Cardiac muscle cell (in vitro differentiated cells and primary cell): ENCODE results near the gene NPAS3. TPM values are rescaled to one million over a fixed set of nuclear protein-coding genes. Genes with fewer than 3 reads are reported as not detected.

Source experiments
- DNase-seq, 2 donors: peaks; one replicate each; pipeline versions ENCODE4 v3.0.0 to v3.0.0-alpha.2; 2010 to 2017; ENCODE audit warnings: low read depth in 1 of 2, low spot score in 1 of 2
- H3K27ac ChIP-seq: fragments of 200-600 bp; sonication (generic); 2 replicates; pipeline ENCODE4 v1.5.1; 2016
- H3K27me3 ChIP-seq: fragments of 200-600 bp; sonication (generic); 2 replicates; pipeline ENCODE4 v1.6.0; 2016; ENCODE audit warnings: control low read depth
- H3K36me3 ChIP-seq: fragments of 200-600 bp; sonication (generic); 2 replicates; pipeline ENCODE4 v1.5.1; 2016; ENCODE audit warnings: control low read depth
- H3K4me1 ChIP-seq: fragments of 200-600 bp; sonication (generic); 2 replicates; pipeline ENCODE4 v1.8.1; 2017; ENCODE audit warnings: low read depth, mild to moderate bottlenecking, mixed run types
- H3K4me3 ChIP-seq: fragments of 200-600 bp; sonication (generic); 2 replicates; pipeline ENCODE4 v1.5.1; 2016; ENCODE audit warnings: mild to moderate bottlenecking
- H3K9me3 ChIP-seq: fragments of 200-600 bp; sonication (generic); 2 replicates; pipeline ENCODE4 v1.5.1; 2017; ENCODE audit warnings: low read depth, mild to moderate bottlenecking, control low read depth
- polyA plus RNA-seq: library from polyadenylated mRNA; unstranded; fragments of >200 nt; fragmentation: Nextera tagmentation; extraction: Ambion mirVana; gene quantifications from 2 replicates; pipeline ENCODE4 v1.2.1, GENCODE V29; 2016
- total RNA-seq: library from RNA; depleted of rRNA; stranded (reverse); fragments of >200 nt; gene quantifications from 2 replicates; pipeline ENCODE4 v1.2.3, GENCODE V29; 2016
- TF ChIP-seq, protein P1 (sequence below): IDR thresholded peaks from 2 replicates; pipeline ENCODE4 v1.5.1; 2012; ENCODE audit warnings: low read depth, mild to moderate bottlenecking, low read length

NPAS3 gene
- total and polyA plus RNA-seq, 2 experiments from 2014 or later = 0.18 TPM

GRCh38 chr14:33728010-33728498 lies 789.4 kb downstream of the NPAS3 start:
- DNase-seq = no peak
- Histone ChIP-seq H3K9me3 (no peaks in the 10 kb centered on the region), H3K36me3 (no peaks in the 10 kb centered on the region), H3K27me3 (no peaks in the 10 kb centered on the region), H3K4me3 (no peak overlapping the region), H3K27ac (no peak overlapping the region), H3K4me1 (no peaks in the 10 kb centered on the region)
- TF ChIP-seq, protein P1, sequence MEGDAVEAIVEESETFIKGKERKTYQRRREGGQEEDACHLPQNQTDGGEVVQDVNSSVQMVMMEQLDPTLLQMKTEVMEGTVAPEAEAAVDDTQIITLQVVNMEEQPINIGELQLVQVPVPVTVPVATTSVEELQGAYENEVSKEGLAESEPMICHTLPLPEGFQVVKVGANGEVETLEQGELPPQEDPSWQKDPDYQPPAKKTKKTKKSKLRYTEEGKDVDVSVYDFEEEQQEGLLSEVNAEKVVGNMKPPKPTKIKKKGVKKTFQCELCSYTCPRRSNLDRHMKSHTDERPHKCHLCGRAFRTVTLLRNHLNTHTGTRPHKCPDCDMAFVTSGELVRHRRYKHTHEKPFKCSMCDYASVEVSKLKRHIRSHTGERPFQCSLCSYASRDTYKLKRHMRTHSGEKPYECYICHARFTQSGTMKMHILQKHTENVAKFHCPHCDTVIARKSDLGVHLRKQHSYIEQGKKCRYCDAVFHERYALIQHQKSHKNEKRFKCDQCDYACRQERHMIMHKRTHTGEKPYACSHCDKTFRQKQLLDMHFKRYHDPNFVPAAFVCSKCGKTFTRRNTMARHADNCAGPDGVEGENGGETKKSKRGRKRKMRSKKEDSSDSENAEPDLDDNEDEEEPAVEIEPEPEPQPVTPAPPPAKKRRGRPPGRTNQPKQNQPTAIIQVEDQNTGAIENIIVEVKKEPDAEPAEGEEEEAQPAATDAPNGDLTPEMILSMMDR = no peak

GRCh38 chr14:33730156-33730555 lies 791.5 kb downstream of the NPAS3 start:
- no peaks in the 10 kb centered on the region for H3K27me3 ChIP-seq
- no peaks in the 10 kb centered on the region for H3K36me3 ChIP-seq
- H3K9me3 ChIP-seq = no peaks in the 10 kb centered on the region
- no peak overlapping the region for H3K4me3 ChIP-seq
- DNase-seq = no peak
- no peaks in the 10 kb centered on the region for H3K4me1 ChIP-seq
- H3K27ac ChIP-seq = no peak overlapping the region
- TF ChIP-seq, protein P1 = no peak

DNA sequence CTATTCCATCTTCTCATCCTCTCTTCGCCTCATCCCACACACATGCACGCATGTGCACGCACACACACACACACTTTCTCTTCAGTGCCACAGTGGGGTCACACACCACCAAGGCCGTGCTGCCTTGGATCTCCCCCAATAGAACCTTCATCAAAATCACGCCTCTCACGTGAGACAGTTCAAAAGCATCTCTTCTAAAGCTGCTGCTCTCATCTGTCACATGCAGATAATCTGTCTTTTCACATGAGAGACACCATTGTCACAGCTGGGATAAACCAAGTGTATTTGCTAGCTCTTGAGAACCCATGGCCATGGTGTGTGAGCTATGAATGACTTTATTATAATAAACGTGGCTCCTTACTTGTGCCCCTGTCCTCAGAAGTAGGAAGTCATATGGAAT lies 793.5 kb downstream of the NPAS3 start:
- DNase-seq = no peak
- no peaks in the 10 kb centered on the region for H3K27me3 ChIP-seq
- TF ChIP-seq, protein P1 = no peak
- H3K4me3 ChIP-seq = no peak overlapping the region
- H3K36me3 ChIP-seq = no peaks in the 10 kb centered on the region
- H3K9me3 ChIP-seq = no peaks in the 10 kb centered on the region
- no peaks in the 10 kb centered on the region for H3K4me1 ChIP-seq
- H3K27ac ChIP-seq = no peak overlapping the region

- no peaks in the 10 kb centered on the region for H3K36me3 ChIP-seq
- no peaks in the 10 kb centered on the region for H3K27me3 ChIP-seq
- no peak overlapping the region for H3K27ac ChIP-seq
- DNase-seq = no peak
- H3K4me3 ChIP-seq = no peak overlapping the region
- H3K4me1 ChIP-seq = no peaks in the 10 kb centered on the region
- H3K9me3 ChIP-seq = no peaks in the 10 kb centered on the region
- TF ChIP-seq, protein P1 = no peak
These were observed 794.6 kb downstream of the NPAS3 start for GRCh38 chr14:33733310-33733709.

DNA sequence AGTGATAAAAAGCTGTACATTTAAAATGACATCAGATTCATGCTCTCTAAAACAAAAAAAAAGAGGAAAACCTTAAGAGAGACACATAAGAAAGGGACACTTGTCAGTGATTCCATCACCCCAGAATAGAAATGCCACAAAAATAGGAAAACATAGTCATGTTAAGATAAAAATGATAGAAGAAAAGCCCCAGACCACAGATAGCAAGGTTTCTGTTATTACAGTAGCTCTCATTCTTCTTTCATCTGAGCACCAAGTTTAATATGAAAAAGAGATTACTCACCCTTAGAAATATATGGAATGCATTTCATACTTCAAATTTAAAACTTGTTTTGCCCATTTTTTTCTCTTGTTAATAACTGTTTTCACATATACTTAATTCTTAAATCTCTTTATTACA lies 795.0 kb downstream of the NPAS3 start:
- H3K9me3 ChIP-seq = no peaks in the 10 kb centered on the region
- DNase-seq = no peak
- H3K27me3 ChIP-seq = no peaks in the 10 kb centered on the region
- TF ChIP-seq, protein P1 = no peak
- no peak overlapping the region for H3K27ac ChIP-seq
- no peak overlapping the region for H3K4me3 ChIP-seq
- H3K4me1 ChIP-seq = no peaks in the 10 kb centered on the region
- no peaks in the 10 kb centered on the region for H3K36me3 ChIP-seq

- Histone ChIP-seq H3K4me1 (no peaks in the 10 kb centered on the region), H3K9me3 (no peaks in the 10 kb centered on the region), H3K4me3 (no peak overlapping the region), H3K36me3 (no peaks in the 10 kb centered on the region), H3K27me3 (no peaks in the 10 kb centered on the region), H3K27ac (no peak overlapping the region)
- no peak for DNase-seq
- TF ChIP-seq, protein P1 = no peak
These were observed 795.7 kb downstream of the NPAS3 start for GRCh38 chr14:33734387-33734786.
